Measurements from ENCODE around the gene APLP2. TPM values are rescaled to one million over a fixed set of nuclear protein-coding genes. Genes with fewer than 3 reads are reported as not detected.

Gene APLP2
- total and polyA plus RNA-seq, 2 experiments from 2014 or later, result 322 to 362 TPM

- no peak overlapping the region for H3K27ac Mint-ChIP-seq
- no peaks in the 10 kb centered on the region for H3K4me1 ChIP-seq (ENCODE audit: insufficient read depth)
- H3K4me1 Mint-ChIP-seq, result peaks cover 10% of the 10 kb centered on the region
- peaks cover 52% of the 10 kb centered on the region for H3K27me3 Mint-ChIP-seq (ENCODE audit: insufficient read depth, low read depth, poor library complexity)
- H3K4me2 ChIP-seq, result no peak overlapping the region
- no peak overlapping the region for H3K4me3 ChIP-seq
- no peaks in the 10 kb centered on the region for H3K36me3 Mint-ChIP-seq (ENCODE audit: low read depth)
- H3K4me3 Mint-ChIP-seq, result no peak overlapping the region
- TF ChIP-seq POLR2AphosphoS5 (IDR thresholded peaks at IDR 0.05; ENCODE audit: low read depth) (no peak), JUNB (IDR thresholded peaks at IDR 0.05; ENCODE audit: unreplicated experiment) (no peak), EZH2 (IDR thresholded peaks at IDR 0.05; ENCODE audit: low read depth, unreplicated experiment) (no peak), STAT1 (IDR thresholded peaks at IDR 0.05; ENCODE audit: unreplicated experiment) (no peak), ZNF462 (CRISPR knock-in tag; IDR thresholded peaks at IDR 0.05) (no peak), ZNF114 (CRISPR knock-in tag; IDR thresholded peaks at IDR 0.05) (no peak), REST (IDR thresholded peaks at IDR 0.05; ENCODE audit: unreplicated experiment) (no peak), ETS1 (IDR thresholded peaks at IDR 0.05) (no peak), CREB1 (CRISPR knock-in tag; IDR thresholded peaks at IDR 0.05; ENCODE audit: low read depth) (no peak)
- ATAC-seq (no peak), DNase-seq (ENCODE audit: low spot score) (no peak)
- no peaks in the 10 kb centered on the region; the same call in 1 of the 2 replicates for H3K79me2 ChIP-seq (replicated peaks; ENCODE audit: insufficient read depth)
- no peak overlapping the region for H3K27ac ChIP-seq (ENCODE audit: low read depth)
- H2AFZ ChIP-seq, result no peak overlapping the region
- no peaks in the 10 kb centered on the region for H3K9me2 ChIP-seq (ENCODE audit: insufficient read depth)
- peaks cover 41% of the 10 kb centered on the region for H3K27me3 ChIP-seq (ENCODE audit: insufficient read depth)
- no peaks in the 10 kb centered on the region for H3K9me3 Mint-ChIP-seq
- no peaks in the 10 kb centered on the region for H3F3A ChIP-seq (replicated peaks; ENCODE audit: low read depth)
- H3K36me3 ChIP-seq (ENCODE audit: insufficient read depth), result no peaks in the 10 kb centered on the region; the same call in 1 of the 2 replicates
- H4K20me1 ChIP-seq (replicated peaks; ENCODE audit: insufficient read depth), result peaks cover 26% of the 10 kb centered on the region
These were observed 98.4 kb downstream of the APLP2 start for GRCh38 chr11:130168105-130168504.

All from GM23338 (cell line).